HG03378 (cell line): ENCODE data around the gene SCUBE3.

Experiments used
- ATAC-seq: cut with Tn5 transposase; IDR thresholded peaks from one replicate; pipeline ENCODE4 v1.9.1; 2021; ENCODE audit warnings: mild to moderate bottlenecking, moderate library complexity; ENCODE audit not compliant: unreplicated experiment

The SCUBE3 gene

DNA sequence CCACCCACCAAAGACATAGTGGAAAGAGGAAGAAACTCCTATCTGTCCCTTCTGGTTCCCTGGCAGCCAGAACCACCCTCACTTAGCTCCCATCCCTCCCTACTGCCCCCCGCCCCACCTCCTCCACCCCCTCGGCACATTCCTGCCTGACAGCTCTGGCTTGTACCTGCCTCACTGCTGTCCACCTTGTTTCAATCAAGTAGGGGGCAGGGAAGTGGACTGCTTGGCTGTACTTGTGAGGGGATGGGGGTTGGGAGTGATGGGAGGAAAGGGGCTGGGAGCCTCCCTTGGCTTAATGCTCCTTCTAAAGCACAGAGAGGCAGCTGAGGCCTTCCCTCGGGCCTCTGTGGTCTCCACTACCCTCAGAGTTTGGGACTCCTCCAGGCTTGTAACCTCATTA, 23.7 kb downstream of the SCUBE3 start:
- no peak for ATAC-seq

DNA sequence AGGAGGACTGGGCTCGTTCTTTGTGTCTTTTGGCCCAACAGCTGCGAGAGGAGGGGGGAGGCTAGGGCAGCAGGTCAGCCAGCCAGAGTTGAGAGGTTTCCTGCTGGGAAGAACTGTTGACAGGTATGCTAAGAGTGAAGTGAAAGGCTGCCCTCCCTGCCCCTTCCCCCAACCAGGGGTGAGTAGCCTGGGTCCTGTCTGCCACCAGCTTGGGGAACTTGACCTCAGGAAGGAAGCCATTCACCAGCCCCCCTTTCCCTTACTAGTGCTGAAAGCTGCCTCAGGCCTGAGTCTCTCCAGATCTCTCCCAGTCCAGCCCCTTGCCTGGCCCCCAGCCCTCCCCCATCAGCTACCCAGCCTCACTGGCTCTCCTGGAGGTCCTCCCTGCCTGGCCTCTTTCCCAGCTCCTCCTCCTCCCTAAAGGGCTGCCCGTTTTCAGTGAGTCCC, 25.1 kb downstream of the SCUBE3 start:
- ATAC-seq: no peak

DNA sequence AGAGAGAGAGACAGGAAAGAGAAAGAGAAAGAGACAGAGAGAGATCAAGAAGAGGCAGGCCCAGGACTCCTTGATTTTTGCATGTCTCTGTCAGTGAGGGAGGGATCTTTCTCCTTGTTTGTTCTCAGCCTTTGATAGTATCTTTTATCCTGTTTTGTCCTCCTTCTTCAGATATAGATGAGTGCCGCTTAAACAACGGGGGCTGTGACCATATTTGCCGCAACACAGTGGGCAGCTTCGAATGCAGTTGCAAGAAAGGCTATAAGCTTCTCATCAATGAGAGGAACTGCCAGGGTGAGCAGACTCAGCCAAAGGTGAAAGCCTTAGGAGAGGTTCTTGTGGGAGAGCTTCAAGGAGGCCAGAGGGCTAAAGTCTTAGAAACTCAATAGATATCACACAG, 25.8 kb downstream of the SCUBE3 start:
- no peak for ATAC-seq

DNA sequence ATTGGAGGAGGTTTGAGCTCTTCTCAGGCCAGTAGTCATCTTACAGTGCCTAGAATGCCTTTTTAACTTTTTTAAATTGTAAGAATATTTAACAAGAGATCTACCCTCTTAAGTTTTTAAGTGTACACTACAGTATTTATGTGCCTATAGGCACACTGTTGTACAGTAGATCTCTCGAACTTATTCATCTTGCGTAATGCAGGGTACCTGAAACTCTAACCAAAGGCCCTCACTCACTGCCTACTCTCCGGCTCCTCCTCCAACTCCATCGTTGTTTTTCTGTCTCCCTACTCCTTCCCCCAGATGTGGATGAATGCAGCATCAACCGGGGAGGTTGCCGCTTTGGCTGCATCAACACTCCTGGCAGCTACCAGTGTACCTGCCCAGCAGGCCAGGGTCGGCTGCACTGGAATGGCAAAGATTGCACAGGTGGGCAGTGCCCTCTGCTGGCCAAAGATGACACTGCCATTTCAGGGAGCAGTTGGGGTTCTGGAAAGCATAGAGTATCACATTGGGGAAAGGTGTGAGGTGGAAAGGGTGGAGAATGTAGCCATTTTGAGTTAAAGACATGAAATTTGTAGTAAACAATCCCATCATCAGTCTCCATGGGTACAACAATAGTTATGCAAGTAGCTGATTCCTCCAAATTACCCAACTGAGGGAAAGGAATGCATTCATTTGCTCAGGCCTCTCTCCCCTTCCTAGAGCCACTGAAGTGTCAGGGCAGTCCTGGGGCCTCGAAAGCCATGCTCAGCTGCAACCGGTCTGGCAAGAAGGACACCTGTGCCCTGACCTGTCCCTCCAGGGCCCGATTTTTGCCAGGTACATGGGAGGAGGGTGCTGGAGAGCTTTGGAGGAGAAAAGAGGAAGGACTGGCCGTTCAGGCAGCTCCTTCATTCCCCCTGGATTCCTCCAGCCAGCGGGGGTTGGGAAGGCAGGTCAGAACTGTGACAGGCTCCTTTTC, 27.4 kb downstream of the SCUBE3 start:
- ATAC-seq: no peak

DNA sequence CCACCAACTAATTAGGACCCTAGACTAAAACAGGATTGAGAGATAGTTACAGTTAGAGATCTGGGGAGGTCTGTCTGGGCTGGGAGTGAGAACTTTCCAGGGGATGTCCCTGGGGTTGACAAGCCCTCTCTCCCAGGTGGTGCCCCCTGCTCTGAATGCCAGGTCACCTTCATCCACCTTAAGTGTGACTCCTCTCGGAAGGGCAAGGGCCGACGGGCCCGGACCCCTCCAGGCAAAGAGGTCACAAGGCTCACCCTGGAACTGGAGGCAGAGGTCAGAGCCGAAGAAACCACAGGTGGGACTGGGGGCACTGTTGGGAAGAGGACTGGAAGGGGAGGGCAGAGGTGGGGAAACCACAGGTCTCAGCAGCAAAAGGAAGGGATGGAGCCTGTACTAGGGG, 28.7 kb downstream of the SCUBE3 start:
- ATAC-seq: no peak

DNA sequence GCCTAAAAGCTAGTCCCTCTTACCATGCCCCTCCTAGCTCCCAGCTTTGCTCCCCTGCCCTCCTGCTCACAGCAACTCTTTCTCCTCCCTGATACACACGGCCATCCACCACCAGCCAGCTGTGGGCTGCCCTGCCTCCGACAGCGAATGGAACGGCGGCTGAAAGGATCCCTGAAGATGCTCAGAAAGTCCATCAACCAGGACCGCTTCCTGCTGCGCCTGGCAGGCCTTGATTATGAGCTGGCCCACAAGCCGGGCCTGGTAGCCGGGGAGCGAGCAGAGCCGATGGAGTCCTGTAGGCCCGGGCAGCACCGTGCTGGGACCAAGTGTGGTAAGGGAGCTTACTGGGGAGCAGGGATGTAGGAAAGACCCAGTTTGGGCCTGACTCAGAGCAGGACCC, 29.1 kb downstream of the SCUBE3 start:
- ATAC-seq: no peak

DNA sequence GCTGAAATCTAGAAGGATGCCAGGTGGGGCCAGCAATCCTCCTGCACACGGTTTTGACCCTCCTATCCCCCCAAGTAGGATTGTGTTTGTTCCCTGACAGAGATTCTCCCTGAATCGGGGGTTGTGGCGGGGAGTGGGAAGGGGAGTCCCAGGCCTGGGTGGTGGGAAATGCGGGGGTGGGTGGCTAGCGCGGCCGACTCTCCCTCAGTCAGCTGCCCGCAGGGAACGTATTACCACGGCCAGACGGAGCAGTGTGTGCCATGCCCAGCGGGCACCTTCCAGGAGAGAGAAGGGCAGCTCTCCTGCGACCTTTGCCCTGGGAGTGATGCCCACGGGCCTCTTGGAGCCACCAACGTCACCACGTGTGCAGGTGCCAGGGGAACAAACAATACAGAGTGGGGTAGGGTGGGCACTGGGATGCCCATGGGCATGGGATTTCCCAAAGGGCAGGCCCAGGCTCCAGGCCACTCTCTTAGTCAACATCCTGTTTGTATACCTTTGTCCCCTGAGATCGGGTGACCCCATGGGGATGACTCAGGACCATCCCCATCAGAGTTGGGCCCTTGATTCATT, 29.7 kb downstream of the SCUBE3 start:
- no peak for ATAC-seq

DNA sequence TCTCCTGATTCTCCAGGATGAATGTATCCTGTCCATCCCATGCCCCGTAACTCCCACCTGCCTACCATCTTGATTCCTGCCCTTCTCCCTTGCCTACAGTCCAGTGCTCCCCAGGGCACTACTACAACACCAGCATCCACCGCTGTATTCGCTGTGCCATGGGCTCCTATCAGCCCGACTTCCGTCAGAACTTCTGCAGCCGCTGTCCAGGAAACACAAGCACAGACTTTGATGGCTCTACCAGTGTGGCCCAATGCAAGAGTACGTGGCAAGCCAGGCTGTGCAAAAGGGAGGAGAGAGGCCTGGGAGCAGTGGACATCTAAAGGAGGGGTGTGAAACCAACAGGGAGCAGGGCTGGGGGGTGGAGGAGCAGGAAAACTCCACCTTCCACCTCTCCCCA, 30.8 kb downstream of the SCUBE3 start:
- no peak for ATAC-seq

DNA sequence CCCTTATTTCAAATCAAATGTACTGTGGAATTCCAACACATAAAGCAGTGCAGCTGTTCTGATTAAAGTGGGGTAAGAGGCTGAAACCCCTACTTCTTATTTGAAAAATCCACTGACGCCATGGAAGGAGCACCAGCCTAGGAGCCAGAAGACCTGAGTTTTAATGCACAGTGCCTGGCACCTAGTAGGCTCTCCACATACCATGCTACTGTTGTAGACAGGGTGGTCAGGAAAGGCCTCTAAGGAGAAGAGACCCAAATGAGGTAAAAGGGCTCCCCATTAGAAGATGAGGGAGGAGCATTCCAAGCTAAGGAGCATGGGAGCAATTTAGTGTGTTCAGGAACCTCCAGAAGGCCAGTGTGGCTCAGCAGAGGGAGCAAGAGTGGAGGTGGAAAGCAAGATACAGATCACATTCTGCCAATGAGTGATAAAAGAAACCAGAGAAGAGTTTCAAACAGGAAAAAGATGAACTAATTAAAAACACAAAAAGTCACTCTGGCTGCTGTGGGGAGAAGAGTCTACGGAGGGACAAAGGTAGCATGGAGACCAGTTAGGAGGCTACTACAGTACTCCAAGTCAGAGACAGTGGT, 34.0 kb downstream of the SCUBE3 start:
- ATAC-seq: no peak

DNA sequence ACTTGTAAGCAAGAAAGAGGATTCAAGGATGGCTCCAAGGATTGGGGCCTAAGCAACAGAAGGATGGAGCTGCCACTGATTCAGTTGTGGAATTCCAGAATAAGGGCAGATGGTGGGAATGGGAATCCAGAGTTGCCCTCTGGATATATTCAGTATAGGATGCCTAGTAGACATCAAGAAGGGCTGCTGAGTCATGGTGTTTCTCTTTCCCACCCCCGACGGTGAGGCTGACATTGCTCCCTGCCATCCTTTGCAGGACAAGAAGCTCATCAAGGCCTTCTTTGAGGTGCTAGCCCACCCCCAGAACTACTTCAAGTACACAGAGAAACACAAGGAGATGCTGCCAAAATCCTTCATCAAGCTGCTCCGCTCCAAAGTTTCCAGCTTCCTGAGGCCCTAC, 34.5 kb downstream of the SCUBE3 start:
- ATAC-seq: no peak

DNA sequence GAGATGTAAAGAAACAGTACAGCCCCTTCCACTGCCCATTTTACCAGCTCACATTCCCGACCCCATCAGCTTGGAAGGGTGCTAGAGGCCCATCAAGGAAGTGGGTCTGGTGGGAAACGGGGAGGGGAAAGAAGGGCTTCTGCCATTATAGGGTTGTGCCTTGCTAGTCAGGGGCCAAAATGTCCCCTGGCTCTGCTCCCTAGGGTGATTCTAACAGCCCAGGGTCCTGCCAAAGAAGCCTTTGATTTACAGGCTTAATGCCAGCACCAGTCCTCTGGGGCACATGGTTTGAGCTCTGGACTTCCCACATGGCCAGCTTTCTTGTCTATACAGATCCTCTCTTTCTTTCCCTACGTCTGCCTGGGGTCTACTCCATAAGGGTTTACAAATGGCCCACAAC, 35.2 kb downstream of the SCUBE3 start:
- ATAC-seq: no peak

DNA sequence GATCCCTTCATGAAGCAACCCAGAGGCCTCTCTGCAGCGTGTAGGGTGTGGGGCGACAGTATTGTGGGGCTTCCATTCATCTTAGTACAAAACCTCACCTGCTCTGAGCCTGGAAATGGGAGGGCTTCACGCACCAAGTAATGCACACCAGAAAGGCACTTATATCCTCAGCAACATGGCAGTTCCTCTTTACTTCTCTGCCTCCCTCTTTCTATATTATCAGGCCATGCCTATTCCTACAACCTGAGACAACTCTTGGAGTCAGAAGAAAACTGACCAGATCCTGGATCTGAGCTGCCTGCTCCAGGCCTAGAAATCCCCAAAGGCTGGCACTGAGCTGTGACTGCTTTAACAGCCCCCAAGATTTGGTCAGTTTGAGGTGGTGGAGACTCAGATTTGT, 38.2 kb downstream of the SCUBE3 start:
- no peak for ATAC-seq

DNA sequence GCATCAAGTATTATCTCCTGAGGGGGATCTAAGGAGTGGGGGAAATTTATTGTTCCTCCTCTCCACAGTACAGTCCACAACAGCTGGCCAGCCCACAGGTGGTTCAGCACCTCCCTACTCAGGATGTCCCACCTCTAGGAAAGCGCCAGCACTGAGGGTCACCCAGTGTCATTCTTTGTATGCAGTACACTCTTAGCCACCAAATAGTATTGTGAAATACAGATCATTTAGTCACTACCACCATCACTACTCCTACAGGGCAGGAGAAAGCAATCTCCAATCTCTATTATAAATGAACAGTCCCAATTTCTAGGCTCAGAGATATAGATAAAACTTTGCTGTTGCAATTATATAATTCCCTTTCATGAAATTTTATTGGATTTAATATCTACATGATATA, 39.5 kb downstream of the SCUBE3 start:
- no peak for ATAC-seq

DNA sequence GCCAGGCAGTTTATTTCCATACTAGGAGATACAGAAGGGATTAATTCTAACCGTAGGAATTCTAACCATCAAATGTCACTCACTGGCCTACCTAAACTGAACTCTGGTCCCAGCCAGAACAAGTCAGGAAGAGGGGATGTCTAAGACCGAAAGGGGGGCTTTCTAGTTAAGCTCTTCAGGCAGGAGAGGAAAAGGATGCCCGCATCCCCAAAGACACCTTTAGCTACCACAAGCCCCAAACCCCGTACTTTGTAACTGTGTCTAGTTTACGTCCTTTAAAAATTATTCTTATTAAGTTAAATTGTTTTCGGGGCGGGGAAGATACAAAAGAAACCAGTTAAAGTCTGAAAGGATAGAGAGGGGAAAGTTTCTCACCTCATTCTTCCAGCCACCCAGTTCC, 44.6 kb downstream of the SCUBE3 start:
- no peak for ATAC-seq

DNA sequence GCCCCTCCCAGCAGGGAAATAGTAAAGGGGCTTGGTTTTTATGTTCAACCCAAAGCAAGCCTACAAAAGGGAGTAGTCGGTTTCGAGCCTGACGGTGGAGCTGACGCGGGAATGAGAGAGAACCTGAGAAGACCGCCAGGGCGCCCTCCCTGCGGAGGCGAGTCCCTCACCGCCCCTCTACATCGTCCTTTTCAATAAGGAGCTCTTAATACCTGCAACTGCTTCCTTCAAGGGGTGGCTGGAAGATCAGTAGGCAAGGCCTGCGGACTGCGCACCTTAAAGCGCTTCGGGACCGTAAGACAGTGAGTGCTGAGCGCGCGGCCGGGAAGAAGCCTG, 45.1 kb downstream of the SCUBE3 start:
- no peak for ATAC-seq

DNA sequence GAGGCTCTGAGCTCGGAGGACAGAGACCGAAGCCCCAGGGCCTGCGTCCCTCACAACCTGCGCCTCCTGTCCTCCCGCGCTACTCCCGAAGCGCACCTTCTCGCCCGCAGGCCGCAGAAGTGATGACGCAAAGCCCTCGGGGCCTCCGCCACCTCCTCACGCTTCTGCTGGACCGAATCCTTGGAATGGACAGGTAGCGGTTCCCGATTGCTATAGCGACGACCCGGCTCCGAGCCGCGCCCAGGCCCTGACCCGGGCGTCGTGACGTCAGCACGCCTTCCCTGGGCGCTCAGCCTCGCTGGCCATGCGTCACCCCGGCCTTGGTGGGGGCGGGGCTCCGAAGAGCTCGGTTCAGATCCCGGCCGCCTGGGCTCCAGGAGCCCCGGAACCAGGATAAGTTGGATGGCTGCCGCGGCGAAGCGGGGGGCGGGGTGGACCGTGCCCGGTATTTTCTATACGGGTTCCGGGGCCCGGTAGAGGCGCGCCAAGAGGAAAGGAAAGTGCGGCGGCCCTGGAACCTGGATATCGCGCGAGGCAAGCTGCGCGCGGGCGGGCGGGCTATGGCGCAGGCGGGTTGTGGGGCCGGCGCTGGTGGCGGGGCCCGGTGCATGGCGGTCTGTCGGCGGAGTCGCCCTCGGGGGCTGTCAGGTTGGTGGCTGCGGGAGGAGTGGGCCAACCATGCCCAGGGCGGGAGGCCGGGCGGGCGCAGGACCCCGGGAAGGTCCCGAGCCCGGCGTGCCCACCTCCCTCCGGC, 45.6 kb downstream of the SCUBE3 start, which contains the start of gene ZNF76:
TSS of gene ZNF76 (plus strand) at position 542 of the 754 bp plus-strand sequence. CDS start 21,417 bp downstream, outside the sequence.
- ATAC-seq: peak; percentile 59

DNA sequence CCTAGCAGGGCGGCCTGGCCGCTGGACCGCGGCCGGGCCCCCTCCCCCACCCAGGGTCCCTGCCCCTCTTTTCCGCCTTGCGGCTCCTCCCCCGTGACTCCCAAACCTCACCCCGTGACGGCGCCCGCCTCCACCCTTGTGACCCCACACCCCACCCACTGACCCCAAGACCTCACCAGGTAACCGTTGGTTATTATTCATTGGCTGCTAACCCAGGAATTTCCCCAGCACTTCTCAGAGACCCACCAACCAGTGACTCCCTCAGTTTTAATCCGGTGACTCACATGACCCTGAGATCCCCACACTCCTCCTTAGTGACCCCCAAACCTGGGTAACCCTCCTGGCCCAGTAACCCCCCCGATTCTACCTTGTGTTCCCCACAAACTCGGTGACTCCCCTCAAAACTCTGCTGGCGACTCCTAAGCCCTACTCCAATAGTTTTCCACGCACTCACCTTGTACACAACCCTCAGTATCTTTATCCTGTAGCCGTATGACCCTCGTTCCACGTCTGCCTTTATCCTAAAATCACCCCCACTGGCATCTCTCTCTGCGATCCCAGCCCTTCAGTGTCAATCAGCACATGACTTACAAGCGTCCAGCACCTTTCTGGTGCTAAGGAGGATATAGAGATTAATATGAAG, 46.3 kb downstream of the SCUBE3 start:
- peak; percentile 37 for ATAC-seq

DNA sequence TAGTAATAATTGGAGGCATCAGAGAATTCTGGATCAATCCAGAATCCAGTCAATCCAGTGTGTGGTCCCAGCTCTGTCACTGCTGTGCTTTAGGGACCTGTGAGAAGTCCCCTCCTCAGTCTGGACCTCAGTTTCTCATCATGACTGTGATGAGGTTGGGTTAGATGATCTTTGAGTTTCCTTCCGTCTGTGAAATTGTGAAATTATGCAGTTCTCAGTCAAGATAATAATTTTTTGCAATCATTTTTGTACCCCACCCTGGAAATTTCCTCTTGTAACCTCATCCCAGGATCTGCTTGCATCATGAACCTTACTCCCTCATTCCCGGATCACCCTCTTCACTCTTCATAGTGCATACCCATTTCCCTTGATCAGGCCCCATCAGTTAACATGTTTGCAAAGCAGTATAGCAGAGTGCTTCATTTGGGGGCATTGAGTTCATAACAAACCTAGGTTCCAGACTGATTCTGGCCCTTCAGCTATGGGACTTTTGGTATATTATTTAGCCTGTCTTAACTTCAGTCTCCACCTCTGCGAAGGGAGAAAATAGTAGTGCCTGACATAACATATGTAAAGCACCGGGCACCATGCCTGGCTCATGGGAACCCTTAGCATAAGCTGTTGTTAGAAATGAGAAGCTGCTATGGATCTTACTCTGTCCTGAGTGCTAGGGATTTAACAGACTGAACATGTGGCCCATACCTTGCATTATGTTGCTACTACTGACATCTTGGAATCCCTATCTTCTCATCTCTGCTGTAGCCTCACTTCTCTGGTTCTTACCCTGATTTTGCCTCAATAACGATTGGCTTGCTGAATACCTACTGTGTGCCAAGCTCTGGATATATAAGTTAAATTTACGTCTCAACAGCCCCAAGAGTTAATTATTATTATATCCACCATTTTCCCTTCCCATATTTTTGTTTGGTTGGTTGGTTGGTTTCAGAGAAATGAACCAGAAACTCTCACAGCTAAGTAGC, 47.1 kb downstream of the SCUBE3 start:
- no peak for ATAC-seq

DNA sequence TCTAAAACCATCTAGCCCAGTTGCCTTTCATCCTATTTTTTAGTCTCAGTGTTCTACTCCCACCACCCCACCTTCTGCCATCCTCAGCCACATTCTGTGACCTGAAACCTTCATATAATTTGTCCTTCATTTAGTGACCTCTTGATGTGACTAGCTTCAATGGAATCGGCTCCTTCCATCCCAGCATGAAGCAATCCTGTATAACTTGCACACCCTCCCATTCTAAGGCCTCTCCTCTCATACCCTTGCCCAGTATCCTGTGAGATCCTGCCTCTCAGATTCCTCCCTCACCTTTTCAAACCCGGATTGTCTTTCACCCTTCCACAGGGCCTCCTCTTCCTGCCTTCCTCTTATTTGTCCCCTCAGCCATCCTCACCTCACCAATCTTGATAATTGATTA, 48.8 kb downstream of the SCUBE3 start:
- no peak for ATAC-seq
